Measurements from ENCODE around the gene NOS1.
A peak's percentile ranks its signal among the peaks of the same experiment; 100 is the strongest.
"Not testable (repeated sequence)": the region's sequence is repeated elsewhere in the genome, so short reads cannot be mapped to it uniquely, and the experiment has no call there.

The NOS1 gene

GRCh38 chr12:117209626-117210025 is 151.8 kb downstream of the NOS1 start:
- no peak for DNase-seq (ENCODE audit: low read depth in 2 of 2)

- DNase-seq (ENCODE audit: low read depth in 2 of 2) = no peak
Observed at GRCh38 chr12:117208811-117209455, 152.5 kb downstream of the NOS1 start.

- DNase-seq (ENCODE audit: low read depth in 2 of 2) = no peak
Observed at GRCh38 chr12:117208206-117208605, 153.2 kb downstream of the NOS1 start.

GRCh38 chr12:117207675-117208074 is 153.8 kb downstream of the NOS1 start:
- no peak for DNase-seq (ENCODE audit: low read depth in 2 of 2)

- no peak for DNase-seq (ENCODE audit: low read depth in 2 of 2)
Observed at GRCh38 chr12:117202556-117202955, 158.9 kb downstream of the NOS1 start.

GRCh38 chr12:117202033-117202432 is 159.4 kb downstream of the NOS1 start:
- DNase-seq (ENCODE audit: low read depth in 2 of 2) = no peak

- not testable (repeated sequence) for DNase-seq (ENCODE audit: low read depth in 2 of 2)
Observed at GRCh38 chr12:117199956-117200744, 161.3 kb downstream of the NOS1 start.

- not testable (repeated sequence) for DNase-seq (ENCODE audit: low read depth in 2 of 2)
Observed at GRCh38 chr12:117196334-117196733, 165.1 kb downstream of the NOS1 start.

GRCh38 chr12:117195027-117195426 is 166.4 kb downstream of the NOS1 start:
- DNase-seq (ENCODE audit: low read depth in 2 of 2) = not testable (repeated sequence)

- no peak for DNase-seq (ENCODE audit: low read depth in 2 of 2)
Observed at GRCh38 chr12:117193903-117194302, 167.5 kb downstream of the NOS1 start.

- DNase-seq (ENCODE audit: low read depth in 2 of 2) = not testable (repeated sequence)
Observed at GRCh38 chr12:117192581-117192980, 168.8 kb downstream of the NOS1 start.

GRCh38 chr12:117192057-117192456 is 169.4 kb downstream of the NOS1 start:
- no peak for DNase-seq (ENCODE audit: low read depth in 2 of 2)

GRCh38 chr12:117190210-117190781 is 171.1 kb downstream of the NOS1 start, which contains the start of gene FBXO21:
Gene FBXO21, minus strand, starts transcription at chr12:117190470. Its CDS starts 14 bp downstream, at chr12:117190456.
- DNase-seq (ENCODE audit: low read depth in 2 of 2) = peak; percentile 86 to 90

GRCh38 chr12:117189725-117190209 is 171.7 kb downstream of the NOS1 start:
- DNase-seq (ENCODE audit: low read depth in 2 of 2) = peak in 1 of 2 donors; percentile 10

- no peak for DNase-seq (ENCODE audit: low read depth in 2 of 2)
Observed at GRCh38 chr12:117188961-117189724, 172.3 kb downstream of the NOS1 start.

- DNase-seq (ENCODE audit: low read depth in 2 of 2) = no peak
Observed at GRCh38 chr12:117188121-117188665, 173.2 kb downstream of the NOS1 start.

GRCh38 chr12:117187421-117187820 is 174.0 kb downstream of the NOS1 start:
- no peak for DNase-seq (ENCODE audit: low read depth in 2 of 2)

GRCh38 chr12:117182866-117183265 is 178.6 kb downstream of the NOS1 start:
- no peak for DNase-seq (ENCODE audit: low read depth in 2 of 2)

GRCh38 chr12:117181468-117181843 is 180.0 kb downstream of the NOS1 start:
- not testable (repeated sequence) for DNase-seq (ENCODE audit: low read depth in 2 of 2)

- no peak for DNase-seq (ENCODE audit: low read depth in 2 of 2)
Observed at GRCh38 chr12:117180758-117181467, 180.5 kb downstream of the NOS1 start.

GRCh38 chr12:117178745-117179144 is 182.7 kb downstream of the NOS1 start:
- no peak for DNase-seq (ENCODE audit: low read depth in 2 of 2)

Measured in stimulated activated CD8-positive, alpha-beta memory T cell treated with anti-CD3 and anti-CD28 coated beads, Interleukin-15, amount 100 ng/mL, for 4 hours (primary cell).